Loucy (cell line): Measurements from ENCODE around the gene HBD.

ENCODE experiments used
- H2AFZ ChIP-seq: fragments of 200-600 bp; sonication (generic); 2 replicates; pipeline ENCODE4 v1.6.0; 2016; ENCODE audit warnings: antibody characterized with exemption, mild to moderate bottlenecking, low read length, moderate library complexity
- H3F3A ChIP-seq: fragments of 200-600 bp; 2 replicates; pipeline ENCODE4 v1.6.0; 2016; ENCODE audit warnings: antibody characterized with exemption, low read depth, mild to moderate bottlenecking
- H3K27me3 ChIP-seq: fragments of 200-600 bp; sonication (generic); 2 replicates; pipeline ENCODE4 v1.6.1; 2014; ENCODE audit warnings: low read length, mild to moderate bottlenecking; ENCODE audit not compliant: insufficient read depth, poor library complexity, severe bottlenecking
- H3K36me3 ChIP-seq: fragments of 200-600 bp; sonication (generic); 2 replicates; pipeline ENCODE4 v1.6.1; 2016; ENCODE audit warnings: low read length; ENCODE audit not compliant: insufficient read depth
- H3K4me1 ChIP-seq: fragments of 200-600 bp; sonication (generic); 2 replicates; pipeline ENCODE4 v1.5.1; 2014; ENCODE audit warnings: low read length, mild to moderate bottlenecking; ENCODE audit not compliant: insufficient read depth, poor library complexity, severe bottlenecking
- H3K4me2 ChIP-seq: fragments of 200-600 bp; sonication (generic); 2 replicates; pipeline ENCODE4 v1.6.0; 2014; ENCODE audit warnings: antibody characterized with exemption, low read length, low read depth, mild to moderate bottlenecking; ENCODE audit not compliant: poor library complexity, severe bottlenecking
- H3K4me3 ChIP-seq: fragments of 200-600 bp; sonication (generic); 2 replicates; pipeline ENCODE4 v1.5.1; 2014; ENCODE audit warnings: low read length, mild to moderate bottlenecking, mixed read lengths; ENCODE audit not compliant: poor library complexity, severe bottlenecking
- H3K79me2 ChIP-seq: fragments of 200-600 bp; sonication (generic); 2 replicates; pipeline ENCODE4 v1.6.1; 2014; ENCODE audit warnings: low read length; ENCODE audit not compliant: insufficient read depth
- H3K9ac ChIP-seq: fragments of 200-600 bp; sonication (generic); 2 replicates; pipeline ENCODE4 v1.6.0; 2014; ENCODE audit warnings: mild to moderate bottlenecking, low read depth, low read length, moderate library complexity; ENCODE audit not compliant: poor library complexity, severe bottlenecking
- H3K9me2 ChIP-seq: fragments of 200-600 bp; sonication (generic); replicated peaks from 2 replicates; pipeline ENCODE4 v1.6.1; 2016; ENCODE audit warnings: low read depth, low read length, mixed read lengths
- H3K9me3 ChIP-seq: fragments of 200-600 bp; sonication (generic); 2 replicates; pipeline ENCODE4 v1.6.1; 2014; ENCODE audit warnings: mild to moderate bottlenecking, antibody characterized with exemption, low read length, low read depth; ENCODE audit not compliant: insufficient read depth
- H4K20me1 ChIP-seq: fragments of 200-600 bp; sonication (generic); 2 replicates; pipeline ENCODE4 v1.6.0; 2014; ENCODE audit warnings: antibody characterized with exemption, low read length, mild to moderate bottlenecking; ENCODE audit not compliant: insufficient read depth, poor library complexity, severe bottlenecking
- EZH2phosphoT487 ChIP-seq: fragments of 200-600 bp; IDR thresholded peaks from 2 replicates; pipeline ENCODE4 v1.6.1; 2018; ENCODE audit warnings: antibody characterized with exemption, mild to moderate bottlenecking, moderate library complexity, borderline replicate concordance
- TF ChIP-seq, protein P1 (sequence below): fragments of 200-600 bp; sonication (generic); conservative IDR thresholded peaks from 2 replicates; pipeline ENCODE4 v1.5.1; 2014; ENCODE audit warnings: mild to moderate bottlenecking, antibody characterized with exemption, low read length

Gene HBD

GRCh38 chr11:5197536-5197935 lies 36.7 kb downstream of the HBD start:
- no peaks in the 10 kb centered on the region for H3F3A ChIP-seq
- TF ChIP-seq EZH2phosphoT487 = no peak
- TF ChIP-seq, protein P1, sequence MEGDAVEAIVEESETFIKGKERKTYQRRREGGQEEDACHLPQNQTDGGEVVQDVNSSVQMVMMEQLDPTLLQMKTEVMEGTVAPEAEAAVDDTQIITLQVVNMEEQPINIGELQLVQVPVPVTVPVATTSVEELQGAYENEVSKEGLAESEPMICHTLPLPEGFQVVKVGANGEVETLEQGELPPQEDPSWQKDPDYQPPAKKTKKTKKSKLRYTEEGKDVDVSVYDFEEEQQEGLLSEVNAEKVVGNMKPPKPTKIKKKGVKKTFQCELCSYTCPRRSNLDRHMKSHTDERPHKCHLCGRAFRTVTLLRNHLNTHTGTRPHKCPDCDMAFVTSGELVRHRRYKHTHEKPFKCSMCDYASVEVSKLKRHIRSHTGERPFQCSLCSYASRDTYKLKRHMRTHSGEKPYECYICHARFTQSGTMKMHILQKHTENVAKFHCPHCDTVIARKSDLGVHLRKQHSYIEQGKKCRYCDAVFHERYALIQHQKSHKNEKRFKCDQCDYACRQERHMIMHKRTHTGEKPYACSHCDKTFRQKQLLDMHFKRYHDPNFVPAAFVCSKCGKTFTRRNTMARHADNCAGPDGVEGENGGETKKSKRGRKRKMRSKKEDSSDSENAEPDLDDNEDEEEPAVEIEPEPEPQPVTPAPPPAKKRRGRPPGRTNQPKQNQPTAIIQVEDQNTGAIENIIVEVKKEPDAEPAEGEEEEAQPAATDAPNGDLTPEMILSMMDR = no peak
- H2AFZ ChIP-seq = no peak overlapping the region
- no peak overlapping the region for H3K4me2 ChIP-seq
- H3K4me1 ChIP-seq = no peaks in the 10 kb centered on the region
- H3K27me3 ChIP-seq = no peaks in the 10 kb centered on the region
- no peaks in the 10 kb centered on the region for H3K9me3 ChIP-seq
- no peak overlapping the region for H3K9ac ChIP-seq
- no peaks in the 10 kb centered on the region for H3K36me3 ChIP-seq
- no peaks in the 10 kb centered on the region for H4K20me1 ChIP-seq
- no peaks in the 10 kb centered on the region for H3K9me2 ChIP-seq
- H3K79me2 ChIP-seq = no peaks in the 10 kb centered on the region
- no peak overlapping the region for H3K4me3 ChIP-seq

GRCh38 chr11:5196731-5197130 lies 37.6 kb downstream of the HBD start:
- Histone ChIP-seq H3K4me2 (no peak overlapping the region), H3K4me3 (no peak overlapping the region), H3K27me3 (no peaks in the 10 kb centered on the region), H3K9ac (no peak overlapping the region), H3K79me2 (no peaks in the 10 kb centered on the region), H3K4me1 (no peaks in the 10 kb centered on the region), H3K9me3 (no peaks in the 10 kb centered on the region), H3F3A (no peaks in the 10 kb centered on the region), H4K20me1 (no peaks in the 10 kb centered on the region), H3K36me3 (no peaks in the 10 kb centered on the region), H2AFZ (no peak overlapping the region), H3K9me2 (no peaks in the 10 kb centered on the region)
- TF ChIP-seq EZH2phosphoT487 = no peak
- TF ChIP-seq, protein P1 = no peak

- H3K9me2 ChIP-seq = no peaks in the 10 kb centered on the region
- H3K36me3 ChIP-seq = no peaks in the 10 kb centered on the region
- H2AFZ ChIP-seq = no peak overlapping the region
- no peaks in the 10 kb centered on the region for H3K27me3 ChIP-seq
- H3K9ac ChIP-seq = no peak overlapping the region
- no peak overlapping the region for H3K4me2 ChIP-seq
- no peaks in the 10 kb centered on the region for H3F3A ChIP-seq
- H3K79me2 ChIP-seq = no peaks in the 10 kb centered on the region
- no peaks in the 10 kb centered on the region for H3K4me1 ChIP-seq
- H3K9me3 ChIP-seq = no peaks in the 10 kb centered on the region
- no peak for TF ChIP-seq EZH2phosphoT487
- TF ChIP-seq, protein P1 = no peak
- no peak overlapping the region for H3K4me3 ChIP-seq
- H4K20me1 ChIP-seq = no peaks in the 10 kb centered on the region
Measured at GRCh38 chr11:5196067-5196466, 38.2 kb downstream of the HBD start.
